Dermis microvascular lymphatic vessel endothelial cell (primary cell): Measurements from ENCODE around the gene SPPL3. TPM values are rescaled to one million over a fixed set of nuclear protein-coding genes. Genes with fewer than 3 reads are reported as not detected.

Source experiments
- DNase-seq, 2 donors: peaks; one replicate each; pipeline versions ENCODE4 v3.0.0 to v3.0.0-alpha.2; 2010; ENCODE audit warnings: low read depth in 2 of 2
- total RNA-seq: library from RNA; depleted of rRNA; stranded (reverse); fragments of >200 nt; gene quantifications from 2 replicates; pipeline ENCODE4 v1.2.1, GENCODE V29; 2014

The SPPL3 gene
- total RNA-seq, 1 donor from 2014 or later = 3.5 TPM

GRCh38 chr12:120725659-120726509 is 178.3 kb downstream of the SPPL3 start, which contains the start of gene ACADS:
Gene ACADS (plus strand): TSS chr12:120725826. CDS start chr12:120725886, 60 bp downstream.
- DNase-seq = peak; percentile 53 to 85

- DNase-seq = no peak
These were observed 179.0 kb downstream of the SPPL3 start for GRCh38 chr12:120725151-120725658.

- DNase-seq = no peak
These were observed 179.4 kb downstream of the SPPL3 start for GRCh38 chr12:120724720-120725119.

- no peak for DNase-seq
These were observed 181.4 kb downstream of the SPPL3 start for GRCh38 chr12:120722784-120723183.

- no peak for DNase-seq
These were observed 182.3 kb downstream of the SPPL3 start for GRCh38 chr12:120721866-120722265.

- no peak for DNase-seq
These were observed 183.0 kb downstream of the SPPL3 start for GRCh38 chr12:120720987-120721801.

- DNase-seq = no peak
These were observed 183.7 kb downstream of the SPPL3 start for GRCh38 chr12:120720234-120720986.

- no peak for DNase-seq
These were observed 184.5 kb downstream of the SPPL3 start for GRCh38 chr12:120719496-120720233.

GRCh38 chr12:120719072-120719471 is 185.1 kb downstream of the SPPL3 start:
- DNase-seq = no peak

- no peak for DNase-seq
These were observed 186.1 kb downstream of the SPPL3 start for GRCh38 chr12:120718055-120718454.

GRCh38 chr12:120713861-120714482 is 190.2 kb downstream of the SPPL3 start:
- peak; percentile 68 to 84 for DNase-seq

- DNase-seq = no peak
These were observed 191.5 kb downstream of the SPPL3 start for GRCh38 chr12:120712610-120713009.

Other genes starting within 250 kb of the SPPL3 start
- 31.7 and 45.1 TPM in 2 replicates for gene MLEC, start 217.2 kb downstream of the SPPL3 start, total RNA-seq
- 16.3 and 17.6 TPM in 2 replicates for gene UNC119B, start 193.9 kb downstream of the SPPL3 start, total RNA-seq
- gene ACADS, start 178.5 kb downstream of the SPPL3 start, total RNA-seq = 27.7 and 36.2 TPM in 2 replicates
- not detected in 2 replicates for gene HNF1A, start 74.2 kb upstream of the SPPL3 start, total RNA-seq
- 12.6 and 14.9 TPM in 2 replicates for gene C12orf43, start 112.1 kb upstream of the SPPL3 start, total RNA-seq
- 0.25 and 0.26 TPM in 2 replicates for gene OASL, start 134.9 kb upstream of the SPPL3 start, total RNA-seq
- 3.9 and 6.4 TPM in 2 replicates for gene P2RX7, start 228.5 kb upstream of the SPPL3 start, total RNA-seq